Type B pancreatic cell (in vitro differentiated cells): Measurements from ENCODE around the gene PPP1R37. TPM values are rescaled to one million over a fixed set of nuclear protein-coding genes. Genes with fewer than 3 reads are reported as not detected.
A peak's percentile ranks its signal among the peaks of the same experiment; 100 is the strongest.

Experiments used
- DNase-seq: peaks from one replicate; pipeline ENCODE4 v3.0.0; 2021; ENCODE audit warnings: mixed read lengths; ENCODE audit not compliant: unreplicated experiment; ENCODE audit errors: extremely low spot score
- H3K27ac Mint-ChIP-seq: 2 replicates; pipeline ENCODE4 v1.8.0; 2021; ENCODE audit warnings: mild to moderate bottlenecking, mixed read lengths
- H3K27me3 Mint-ChIP-seq: 2 replicates; pipeline ENCODE4 v1.8.0; 2021; ENCODE audit warnings: mixed read lengths
- H3K36me3 Mint-ChIP-seq: 2 replicates; pipeline ENCODE4 v1.8.0; 2021; ENCODE audit warnings: mixed read lengths
- H3K4me1 Mint-ChIP-seq: one replicate; pipeline ENCODE4 v1.8.0; 2021; ENCODE audit warnings: mixed read lengths; ENCODE audit not compliant: unreplicated experiment
- H3K4me3 Mint-ChIP-seq: 2 replicates; pipeline ENCODE4 v1.8.0; 2021; ENCODE audit warnings: mild to moderate bottlenecking, mixed read lengths
- H3K9me3 Mint-ChIP-seq: 2 replicates; pipeline ENCODE4 v1.8.0; 2021; ENCODE audit warnings: mixed read lengths
- CTCF ChIP-seq: fragments of 200-600 bp; sonication (generic); conservative IDR thresholded peaks from 2 replicates; pipeline ENCODE4 v1.5.0; 2021; ENCODE audit warnings: antibody characterized with exemption, mild to moderate bottlenecking
- total RNA-seq: library from RNA; stranded (reverse); gene quantifications from 2 replicates; pipeline ENCODE4 v1.2.1, GENCODE V29; 2021; ENCODE audit warnings: low replicate concordance

Gene PPP1R37
- total RNA-seq, 1 donor from 2014 or later, result 44.7 TPM

GRCh38 chr19:45076851-45077730 lies 15.9 kb upstream of the PPP1R37 start:
- Mint-ChIP-seq H3K4me3 (peak overlapping the region; percentile 70), H3K27ac (peak overlapping the region; percentile 58), H3K9me3 (no peaks in the 10 kb centered on the region), H3K4me1 (peaks cover 10% of the 10 kb centered on the region), H3K36me3 (peaks cover 5% of the 10 kb centered on the region), H3K27me3 (peaks cover 4% of the 10 kb centered on the region)
- no peak for TF ChIP-seq CTCF
- no peak for DNase-seq

GRCh38 chr19:45078390-45079062 lies 14.5 kb upstream of the PPP1R37 start:
- TF ChIP-seq CTCF, result no peak
- Mint-ChIP-seq H3K4me1 (peaks cover 10% of the 10 kb centered on the region), H3K27ac (peak overlapping the region; percentile 12), H3K9me3 (no peaks in the 10 kb centered on the region), H3K27me3 (peaks cover 4% of the 10 kb centered on the region), H3K36me3 (peaks cover 8% of the 10 kb centered on the region), H3K4me3 (peak overlapping the region; percentile 99)
- no peak for DNase-seq

GRCh38 chr19:45079063-45079910 lies 13.7 kb upstream of the PPP1R37 start, which contains the start of gene GEMIN7:
GEMIN7 (plus strand) TSS chr19:45079260; CDS start chr19:45090115, 10,855 bp downstream.
- Mint-ChIP-seq H3K4me1 (peaks cover 10% of the 10 kb centered on the region), H3K9me3 (no peaks in the 10 kb centered on the region), H3K27ac (peak within 1 kb of the TSS; percentile 88), H3K4me3 (peak within 1 kb of the TSS; percentile 99), H3K27me3 (peaks cover 4% of the 10 kb centered on the region), H3K36me3 (peaks cover 8% of the 10 kb centered on the region)
- TF ChIP-seq CTCF, result peak; percentile 41
- DNase-seq, result peak; percentile 92

GRCh38 chr19:45079911-45080370 lies 13.0 kb upstream of the PPP1R37 start:
- TF ChIP-seq CTCF, result no peak
- Mint-ChIP-seq H3K4me1 (peaks cover 6% of the 10 kb centered on the region), H3K27me3 (no peaks in the 10 kb centered on the region), H3K9me3 (no peaks in the 10 kb centered on the region), H3K4me3 (peak overlapping the region; percentile 99), H3K27ac (peak overlapping the region; percentile 88), H3K36me3 (peaks cover 8% of the 10 kb centered on the region)
- no peak for DNase-seq

- H3K27me3 Mint-ChIP-seq, result no peaks in the 10 kb centered on the region
- peaks cover 11% of the 10 kb centered on the region for H3K36me3 Mint-ChIP-seq
- H3K9me3 Mint-ChIP-seq, result no peaks in the 10 kb centered on the region
- no peak for DNase-seq
- no peak for TF ChIP-seq CTCF
- no peak overlapping the region for H3K27ac Mint-ChIP-seq
- peak overlapping the region; percentile 76 for H3K4me3 Mint-ChIP-seq
- no peaks in the 10 kb centered on the region for H3K4me1 Mint-ChIP-seq
These were observed 10.8 kb upstream of the PPP1R37 start for GRCh38 chr19:45082170-45082569.
